SH-SY5Y (cell line): ENCODE data around the gene PTPRK.

Experiments used
- GATA2 ChIP-seq: IDR thresholded peaks from 2 replicates; pipeline ENCODE4 v1.6.1; 2011; ENCODE audit warnings: mild to moderate bottlenecking, low read depth, low read length
- GATA3 ChIP-seq: IDR thresholded peaks from 2 replicates; pipeline ENCODE4 v1.6.1; 2011; ENCODE audit warnings: low read depth, mild to moderate bottlenecking, low read length, moderate library complexity

PTPRK gene

DNA sequence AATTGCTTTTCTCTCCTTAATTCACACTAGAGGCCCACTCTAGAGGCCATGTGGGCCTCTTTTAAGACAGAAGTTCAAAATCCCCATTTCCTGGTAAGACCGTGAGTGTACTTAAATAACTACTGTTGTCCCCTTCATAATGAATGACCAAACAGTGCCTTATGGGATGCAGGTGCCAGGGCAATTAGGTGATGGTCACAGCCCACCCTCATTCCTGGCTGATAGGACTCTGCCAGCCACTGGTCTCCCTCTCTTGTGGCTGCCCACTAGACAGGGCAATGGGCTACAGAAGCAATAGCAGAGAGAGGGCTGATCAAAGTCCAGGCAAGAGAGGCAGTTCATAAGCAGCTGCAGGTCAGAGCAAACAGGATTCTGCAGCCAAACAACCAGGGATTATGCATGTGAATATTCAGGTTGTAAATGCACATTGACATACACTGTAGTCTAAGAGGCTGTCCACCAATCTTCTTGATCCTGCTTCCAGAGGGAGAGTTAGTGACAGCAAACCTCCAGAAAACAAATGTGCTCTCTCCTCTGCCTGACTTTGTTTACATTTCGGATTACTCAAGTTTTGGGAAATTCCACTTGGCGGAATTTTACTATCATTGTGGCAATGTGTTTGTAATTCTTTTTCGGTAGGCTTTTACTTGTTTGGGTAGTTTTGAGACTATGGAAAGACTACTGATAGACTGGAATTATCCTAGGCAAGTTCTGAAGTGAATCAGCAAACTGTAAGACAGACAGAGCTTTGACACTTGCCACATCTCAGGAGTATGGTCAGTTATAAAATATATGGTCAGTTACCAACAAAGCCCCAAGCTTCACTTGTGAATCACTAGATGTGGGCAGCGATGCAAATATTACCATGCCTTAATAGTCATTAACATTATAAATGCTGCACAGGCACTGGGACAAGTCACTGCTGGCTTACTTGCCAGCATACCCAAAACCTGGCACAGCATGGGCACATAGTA lies 12.8 kb downstream of the PTPRK start:
- TF ChIP-seq GATA2 (no peak), GATA3 (no peak)

- TF ChIP-seq GATA3 (no peak), GATA2 (no peak)
Observed at GRCh38 chr6:128505603-128506002, 14.8 kb downstream of the PTPRK start.

DNA sequence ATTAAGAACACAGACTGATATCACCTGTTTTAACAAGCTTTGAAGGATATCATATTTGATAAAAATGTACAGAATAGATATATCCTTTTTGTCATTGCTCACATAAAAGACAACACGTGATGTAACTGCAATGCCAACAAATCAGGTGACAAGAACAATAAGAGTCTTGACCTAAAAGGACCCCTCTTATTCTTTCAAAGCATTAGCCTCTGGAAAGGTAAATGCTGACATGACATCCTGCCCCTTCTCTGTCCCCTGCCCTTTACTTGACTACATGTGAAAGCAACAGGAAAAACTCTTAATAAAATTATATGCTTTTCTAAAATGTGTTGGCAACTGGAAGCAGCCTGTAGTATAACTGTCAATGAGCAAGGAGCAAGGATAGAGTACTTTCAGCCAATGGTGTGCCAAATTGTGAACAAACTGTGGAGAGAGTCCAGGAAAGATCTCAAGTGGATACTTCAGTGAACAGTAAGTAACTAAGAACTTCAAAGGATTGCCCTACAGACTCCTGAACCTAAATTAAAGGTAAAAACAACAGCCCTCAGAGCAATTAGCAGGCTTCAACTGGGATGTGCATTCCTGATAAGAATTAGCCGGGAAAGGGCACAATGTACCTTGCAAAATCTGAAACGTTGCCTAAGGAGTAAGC lies 16.3 kb downstream of the PTPRK start:
- no peak for TF ChIP-seq GATA2
- TF ChIP-seq GATA3: no peak

DNA sequence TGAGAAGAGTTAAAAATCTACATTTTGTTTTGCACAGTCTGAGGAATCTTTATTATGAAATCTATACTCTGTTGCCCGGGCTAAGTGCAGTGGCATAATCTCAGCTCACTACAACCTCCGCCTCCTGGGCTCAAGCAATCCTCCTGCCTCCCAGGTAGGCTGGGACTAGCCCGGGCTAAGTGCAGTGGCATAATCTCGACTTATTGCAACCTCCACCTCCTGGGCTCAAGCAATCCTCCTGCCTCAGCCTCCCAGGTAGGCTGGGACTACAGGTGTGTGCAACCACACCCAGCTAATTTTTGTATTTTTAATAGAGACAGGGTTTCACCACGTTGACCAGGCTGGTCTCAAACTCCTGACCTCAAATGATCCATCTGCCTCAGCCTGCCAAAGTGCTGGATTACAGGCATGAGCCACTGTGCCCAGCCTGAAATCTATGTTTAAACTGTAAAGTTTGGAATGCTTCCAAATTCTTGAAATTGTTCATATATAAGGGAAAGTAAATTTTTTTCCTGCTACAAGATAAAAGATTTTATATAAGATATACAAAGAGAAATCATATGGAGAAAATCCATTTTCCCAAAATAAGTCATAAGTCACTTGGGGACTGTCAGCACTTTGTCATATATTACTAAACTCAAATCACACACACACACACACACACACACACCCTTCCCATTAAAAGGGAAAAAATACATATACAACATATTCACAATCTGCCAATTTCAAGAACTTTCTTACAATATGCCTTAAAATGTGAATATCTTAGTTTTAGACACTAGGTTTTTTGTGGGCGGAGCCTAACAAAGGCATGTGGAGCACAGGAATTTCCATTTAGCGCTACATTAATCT lies 19.4 kb downstream of the PTPRK start:
- TF ChIP-seq GATA2 (no peak), GATA3 (no peak)

DNA sequence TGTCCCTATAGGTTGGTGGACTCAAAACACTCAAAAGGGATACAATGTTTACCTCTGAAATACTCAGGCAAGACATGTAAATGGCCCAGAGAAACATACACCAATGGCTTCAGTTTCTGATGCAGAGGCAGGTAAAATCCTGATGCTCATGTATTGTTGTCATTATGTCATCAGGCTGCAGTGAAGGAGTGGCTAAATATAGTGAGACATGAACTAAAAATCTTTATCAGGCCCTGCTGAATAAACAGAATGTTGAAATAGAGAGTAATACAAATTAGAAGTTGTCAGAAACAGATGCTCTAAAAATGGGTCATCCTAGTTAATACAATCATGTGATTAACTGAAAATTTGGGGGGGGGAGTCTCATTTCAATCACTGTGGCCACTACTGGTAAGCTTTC lies 20.4 kb downstream of the PTPRK start:
- TF ChIP-seq GATA3: no peak
- TF ChIP-seq GATA2: no peak

DNA sequence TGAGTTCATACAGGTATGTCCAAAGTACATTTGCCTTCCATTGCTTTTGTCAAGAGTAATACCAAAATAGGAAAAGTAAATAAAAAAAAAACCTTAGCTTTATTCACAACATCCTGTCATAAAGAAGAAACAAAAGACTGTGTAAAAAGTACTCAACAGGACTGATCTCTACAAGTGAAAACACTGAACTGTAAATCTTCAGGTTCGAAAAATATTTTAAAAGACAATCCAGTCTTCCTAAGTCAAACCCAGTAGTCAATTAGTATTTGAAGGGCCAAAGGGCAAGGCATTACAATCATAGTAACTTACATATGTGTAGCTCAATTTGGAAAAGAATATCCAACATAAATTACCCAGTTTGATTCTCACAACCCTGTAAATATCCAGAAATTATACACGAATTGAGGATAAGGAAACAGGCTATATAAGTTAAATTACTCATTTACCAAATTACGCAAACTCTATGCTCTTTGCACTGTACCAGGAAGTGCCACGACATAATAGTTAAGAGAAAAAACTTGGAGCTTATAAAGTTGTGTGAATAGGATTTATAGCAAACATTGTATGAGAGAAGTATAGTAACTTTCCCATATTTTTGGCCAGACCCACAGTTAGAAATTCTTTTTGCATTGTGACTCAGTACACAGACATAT lies 21.2 kb downstream of the PTPRK start:
- TF ChIP-seq GATA2 (no peak), GATA3 (no peak)

- no peak for TF ChIP-seq GATA3
- TF ChIP-seq GATA2: no peak
Observed at GRCh38 chr6:128498234-128498633, 22.2 kb downstream of the PTPRK start.

DNA sequence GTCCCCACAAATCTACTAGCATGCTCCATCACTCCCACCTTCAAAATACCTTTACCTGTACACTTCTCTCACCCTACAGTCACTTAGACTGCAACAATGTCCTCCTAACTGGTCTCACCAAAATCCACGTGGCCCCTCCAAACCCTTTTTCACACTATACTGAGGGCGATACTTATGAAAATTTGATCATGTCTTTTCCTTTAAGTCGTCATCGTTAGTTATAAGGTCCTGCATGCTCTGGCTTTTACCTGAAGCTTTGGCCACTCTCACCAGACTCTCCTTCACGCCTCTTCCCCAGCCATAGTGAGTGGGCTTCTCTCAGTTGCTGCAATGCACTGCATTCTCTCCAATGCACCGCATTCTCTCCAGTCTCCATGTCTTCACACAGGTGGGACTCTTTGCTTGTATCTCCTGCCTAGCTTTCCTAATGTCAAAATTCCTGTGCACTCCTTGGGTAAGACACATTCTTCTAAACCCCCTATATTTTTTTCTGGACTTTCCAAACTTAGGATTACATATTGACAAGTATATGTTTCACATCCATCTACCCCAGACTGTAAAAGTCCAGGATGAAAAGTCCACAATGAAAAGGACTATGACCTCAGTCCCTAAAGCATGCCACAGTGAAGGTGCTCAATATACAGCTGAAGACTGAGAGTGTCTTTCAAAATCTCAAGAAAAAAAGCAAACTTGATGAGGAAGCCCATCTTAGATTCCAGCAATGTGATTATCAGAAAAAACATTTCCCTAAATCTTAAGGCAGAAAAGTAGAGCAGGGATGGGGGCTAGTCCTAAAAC lies 24.7 kb downstream of the PTPRK start:
- TF ChIP-seq GATA3: no peak
- no peak for TF ChIP-seq GATA2

GRCh38 chr6:128494440-128494839 lies 26.0 kb downstream of the PTPRK start:
- TF ChIP-seq GATA3: no peak
- TF ChIP-seq GATA2: no peak

- no peak for TF ChIP-seq GATA3
- no peak for TF ChIP-seq GATA2
Observed at GRCh38 chr6:128493877-128494276, 26.5 kb downstream of the PTPRK start.

DNA sequence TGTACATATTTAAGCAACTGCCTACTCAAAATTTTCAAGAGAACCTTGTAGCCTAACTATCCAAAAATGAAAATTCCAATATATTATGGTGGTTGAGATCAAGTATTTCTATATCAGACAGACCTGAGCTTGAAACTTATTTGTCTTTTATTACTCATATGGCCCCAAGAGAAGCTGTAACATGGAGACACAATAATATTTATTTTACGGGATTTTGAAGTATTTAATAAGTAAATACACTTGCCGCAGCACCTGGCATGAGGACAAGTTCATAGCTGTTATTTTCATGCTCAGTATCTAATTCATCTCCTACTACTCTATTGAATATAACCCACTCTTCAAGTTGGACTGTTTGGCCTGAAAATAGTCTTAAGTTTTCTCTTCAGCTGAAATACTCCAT lies 28.0 kb downstream of the PTPRK start:
- no peak for TF ChIP-seq GATA3
- TF ChIP-seq GATA2: no peak

DNA sequence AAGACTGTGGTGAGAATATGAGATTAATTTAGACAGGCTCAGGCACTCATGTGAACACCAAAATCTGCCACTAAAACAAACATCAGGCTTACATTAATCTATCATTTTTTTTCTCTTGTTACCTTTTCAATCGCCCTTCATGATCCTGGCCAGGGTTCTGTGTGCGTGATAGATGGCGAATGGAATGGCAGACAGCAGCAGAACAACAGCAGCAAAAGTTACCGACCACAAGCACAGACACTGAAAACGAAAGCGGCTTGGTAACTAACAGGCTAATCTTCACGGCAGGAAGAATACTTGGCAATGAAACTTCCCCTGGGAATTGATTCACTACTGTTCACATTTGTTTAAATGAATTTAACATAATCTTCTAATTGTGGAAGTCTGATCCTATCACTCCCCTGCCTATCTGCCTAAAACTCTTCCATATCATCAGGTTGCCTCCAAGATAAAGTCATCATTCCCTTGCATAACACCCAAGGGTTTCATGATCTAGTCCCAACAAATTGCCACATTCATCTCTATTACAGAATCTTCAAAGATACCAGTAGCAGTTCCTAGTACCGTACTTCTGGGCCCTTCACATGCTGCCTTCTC lies 28.7 kb downstream of the PTPRK start:
- TF ChIP-seq GATA2 (no peak), GATA3 (no peak)
